ENCODE measurements around the gene TEAD4.

Gene TEAD4

DNA sequence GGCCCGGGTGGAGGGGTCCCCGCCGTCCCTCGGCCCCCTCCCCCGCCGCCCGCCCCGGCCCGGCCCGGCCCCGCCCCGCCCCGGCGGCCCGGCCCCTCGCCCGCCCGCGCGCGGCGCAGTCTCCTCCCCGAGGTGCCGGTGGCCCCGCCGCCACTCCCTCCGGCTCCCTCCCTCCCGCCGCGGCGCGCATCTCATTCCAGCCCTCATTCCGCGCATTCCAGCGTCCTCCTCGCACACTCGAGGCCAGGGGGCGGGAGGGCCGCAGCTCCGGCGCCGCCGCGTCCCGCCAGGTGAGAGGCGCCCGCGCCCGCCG, at the start of gene TEAD4:
TEAD4 (plus strand) TSS at position 206 of the 313 bp plus-strand sequence.
- DNase-seq: peak; percentile 77

DNA sequence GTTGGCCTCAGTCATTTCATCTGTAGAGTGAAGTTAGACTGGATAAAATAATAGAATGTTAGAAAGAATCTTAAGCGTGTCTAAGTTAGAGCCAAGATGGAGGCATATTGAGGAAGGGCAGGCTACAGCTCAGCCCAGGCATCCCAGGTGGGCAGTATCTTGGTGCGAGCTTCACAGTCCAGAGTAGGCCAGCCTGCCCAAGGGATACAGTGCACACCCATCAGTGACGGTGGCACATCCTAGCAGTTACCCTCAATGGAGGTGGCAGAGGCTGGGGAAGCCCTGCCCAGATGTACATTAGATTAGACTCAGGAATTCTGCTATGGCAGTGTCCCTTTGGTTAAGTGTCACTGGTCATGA, 47.0 kb upstream of the TEAD4 start:
- DNase-seq: no peak

GRCh38 chr12:2919249-2919648, 39.9 kb upstream of the TEAD4 start:
- no peak for DNase-seq

DNA sequence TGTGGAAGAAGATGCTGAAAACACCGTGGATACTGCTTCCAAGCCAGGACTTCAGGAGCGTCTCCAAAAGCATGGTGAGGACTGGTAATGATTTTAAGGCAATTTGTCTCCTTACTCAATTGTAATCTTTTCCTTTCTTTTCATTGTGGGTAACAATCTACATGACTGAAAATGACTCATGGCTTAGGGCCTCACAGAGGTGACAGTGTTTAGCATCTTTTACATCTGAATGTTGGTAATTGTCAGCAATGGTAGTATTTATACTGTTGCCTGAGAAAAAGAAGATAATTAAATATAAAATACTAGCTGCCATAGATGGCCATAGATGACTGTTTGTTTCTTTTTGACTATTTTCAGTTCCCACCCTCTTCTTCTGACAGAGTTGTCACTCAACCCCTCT, 36.9 kb upstream of the TEAD4 start:
- no peak for DNase-seq

- no peak for DNase-seq
Measured at GRCh38 chr12:2923057-2923456, 36.1 kb upstream of the TEAD4 start.

DNA sequence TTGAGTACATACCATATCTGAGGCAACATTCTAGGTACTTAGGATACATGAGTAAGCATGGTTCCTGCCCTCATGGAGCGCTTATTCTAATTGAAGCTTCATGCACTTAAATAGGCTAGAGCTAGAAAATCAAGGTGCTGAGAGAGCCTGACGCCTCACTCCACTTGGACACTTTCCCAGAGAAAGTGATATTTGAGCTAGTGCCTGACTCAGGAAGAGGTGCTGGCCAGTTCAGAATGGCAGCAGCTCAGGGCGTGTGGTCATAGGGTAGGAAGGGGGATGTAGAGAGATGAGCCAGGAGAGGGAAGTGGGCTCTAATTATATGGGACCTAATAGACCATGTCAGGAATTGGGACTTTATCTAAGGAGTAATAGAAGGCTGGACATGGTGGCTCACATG, 35.2 kb upstream of the TEAD4 start:
- DNase-seq: no peak

DNA sequence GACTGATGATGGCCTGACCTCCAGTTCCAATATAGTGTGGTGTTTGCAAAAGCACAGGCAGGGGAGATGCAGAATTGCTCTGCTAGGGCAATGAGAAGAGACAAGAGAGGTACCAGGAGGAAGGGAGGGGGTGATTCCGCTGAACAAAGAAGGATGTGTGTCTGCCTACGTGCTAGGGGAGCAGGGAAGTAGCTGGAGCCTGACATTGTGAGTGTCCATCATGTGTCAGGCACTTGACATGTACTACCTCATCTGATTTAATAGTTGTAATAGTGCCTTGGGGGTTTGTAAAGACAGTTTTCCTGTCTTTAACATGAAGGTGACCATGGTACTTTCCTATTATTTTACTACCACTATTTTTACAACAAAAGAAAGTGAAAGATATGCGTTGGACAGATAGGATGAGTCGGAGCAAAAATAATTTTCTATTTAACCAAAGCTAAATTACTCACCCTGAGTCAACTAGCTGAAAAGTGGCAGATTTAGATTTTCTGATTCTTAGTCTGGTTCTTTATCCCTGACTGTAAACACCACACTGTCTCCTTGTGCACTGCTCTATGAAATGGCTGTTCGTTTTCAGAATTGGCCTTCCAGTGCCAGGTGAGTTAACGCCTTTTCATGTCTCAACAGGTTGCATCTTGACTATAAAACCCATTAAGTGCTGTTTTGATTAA, 33.7 kb upstream of the TEAD4 start:
- DNase-seq: no peak

DNA sequence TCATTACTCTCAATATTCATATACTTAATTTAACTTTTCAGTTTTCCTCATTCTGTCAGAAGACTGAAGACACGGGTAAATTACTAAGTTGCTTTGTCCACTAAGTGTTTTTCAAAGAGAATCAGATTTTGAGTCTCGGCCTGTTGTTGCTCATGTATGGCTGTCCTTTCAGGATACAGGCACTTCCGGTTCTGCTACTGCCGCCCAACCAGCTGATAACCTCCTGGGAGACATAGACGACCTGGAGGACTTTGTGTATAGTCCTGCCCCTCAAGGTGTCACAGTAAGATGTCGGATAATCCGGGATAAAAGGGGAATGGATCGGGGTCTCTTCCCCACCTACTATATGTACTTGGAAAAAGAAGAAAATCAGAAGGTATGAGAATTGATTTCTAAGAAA, 28.3 kb upstream of the TEAD4 start:
- no peak for DNase-seq

GRCh38 chr12:2933586-2933985, 25.6 kb upstream of the TEAD4 start:
- no peak for DNase-seq

DNA sequence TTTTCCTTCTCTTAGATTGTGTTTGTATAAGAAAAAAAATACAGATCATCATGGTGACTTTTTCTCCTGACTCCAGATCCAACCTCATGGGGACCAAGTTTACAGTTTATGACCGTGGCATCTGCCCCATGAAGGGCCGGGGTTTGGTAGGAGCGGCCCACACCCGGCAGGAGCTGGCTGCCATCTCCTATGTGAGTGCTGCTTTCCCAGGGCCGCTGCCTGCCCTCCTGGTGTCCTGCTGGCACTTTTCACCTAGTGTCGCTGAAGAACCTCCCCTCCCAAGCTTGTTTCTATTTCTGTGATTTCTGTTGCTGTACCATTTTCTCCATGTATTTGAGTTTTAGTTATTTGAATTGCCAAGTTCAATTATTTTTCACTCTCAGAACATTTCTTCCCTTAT, 24.8 kb upstream of the TEAD4 start:
- no peak for DNase-seq

DNA sequence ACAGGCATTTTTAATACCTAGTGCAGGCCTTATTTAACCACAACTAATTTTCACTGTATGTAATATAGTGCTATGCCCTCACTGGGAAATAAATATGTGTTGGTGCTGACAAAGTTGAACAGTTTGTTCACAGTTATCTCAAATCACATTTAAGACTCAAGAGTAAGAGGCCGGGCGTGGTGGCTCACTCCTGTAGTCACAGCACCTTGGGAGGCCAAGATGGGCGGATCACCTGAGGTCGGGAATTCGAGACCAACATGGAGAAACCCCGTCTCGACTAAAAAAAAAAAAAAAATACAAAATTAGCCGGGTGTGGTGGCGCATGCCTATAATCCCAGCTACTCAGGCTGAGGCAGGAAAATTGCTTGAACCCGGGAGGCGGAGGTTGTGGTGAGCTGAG, 22.9 kb upstream of the TEAD4 start:
- no peak for DNase-seq

GRCh38 chr12:2937500-2937899, 21.7 kb upstream of the TEAD4 start:
- DNase-seq: no peak

DNA sequence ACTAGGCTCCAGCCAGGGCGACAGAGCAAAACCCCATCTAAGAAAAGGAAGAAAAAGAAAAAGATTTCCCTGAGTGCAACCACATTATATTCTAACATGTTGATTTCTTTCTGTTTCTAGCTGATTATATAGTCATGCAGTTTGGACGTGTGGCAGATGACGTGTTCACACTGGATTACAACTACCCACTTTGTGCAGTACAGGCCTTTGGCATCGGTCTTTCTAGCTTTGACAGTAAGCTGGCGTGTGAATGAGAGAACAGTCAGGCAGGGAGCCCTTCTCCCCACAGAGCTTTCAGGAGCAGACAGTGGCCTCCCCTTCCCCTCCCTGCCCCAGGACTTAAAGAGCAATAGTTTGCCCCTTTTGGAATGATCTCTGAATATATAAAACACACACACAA, 20.0 kb upstream of the TEAD4 start:
- no peak for DNase-seq

DNA sequence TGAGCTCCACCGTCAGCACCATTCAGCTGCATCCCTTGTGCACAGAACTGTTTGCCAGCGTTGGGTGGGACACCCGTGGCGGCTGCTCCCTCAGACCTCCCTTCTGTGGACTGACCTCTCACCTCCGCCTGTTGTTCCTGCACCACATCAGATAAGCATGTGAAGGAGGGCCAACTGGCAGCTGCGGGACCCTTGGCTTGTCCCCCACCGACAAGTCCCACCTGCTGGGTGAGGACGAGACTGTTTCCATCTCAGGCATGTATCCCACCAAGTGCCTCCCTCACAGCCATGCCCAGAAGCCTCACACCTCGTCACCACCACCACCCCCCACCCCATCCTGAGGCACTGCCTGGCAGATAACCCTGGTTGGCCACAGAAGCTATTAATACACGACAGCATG, 18.6 kb upstream of the TEAD4 start:
- no peak for DNase-seq

- no peak for DNase-seq
Measured at GRCh38 chr12:2941524-2941923, 17.7 kb upstream of the TEAD4 start.

DNA sequence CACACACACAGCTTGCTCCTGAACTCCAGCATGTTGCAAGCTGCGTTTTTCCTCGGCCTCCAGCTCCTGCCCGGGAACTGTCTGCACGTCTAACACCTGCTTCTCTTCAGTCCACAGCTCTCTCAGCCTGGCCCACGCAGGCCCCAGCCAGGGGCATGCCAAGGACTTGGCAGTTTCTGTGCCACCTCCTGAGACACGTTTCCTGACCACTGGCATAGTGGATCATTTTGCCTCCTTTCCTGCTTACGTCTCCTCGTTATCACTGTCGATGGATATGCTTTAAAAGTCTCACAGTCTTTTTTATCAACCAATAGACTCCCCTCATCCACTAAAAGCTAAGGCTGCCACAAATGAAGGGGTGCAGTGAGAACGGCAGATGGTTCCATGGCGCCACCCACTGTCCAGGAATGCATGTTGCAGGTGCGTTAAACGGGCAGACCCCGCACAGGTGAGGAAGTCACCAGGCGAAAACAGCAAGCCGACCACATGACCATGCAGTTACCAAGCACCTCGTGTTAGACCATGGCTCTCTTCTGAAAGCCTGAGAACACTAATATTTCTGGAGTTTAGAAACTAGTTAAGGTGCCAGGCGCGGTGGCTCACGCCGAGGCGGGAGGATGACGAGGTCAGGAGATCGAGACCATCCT, 14.7 kb upstream of the TEAD4 start:
- DNase-seq: peak; percentile 38

DNA sequence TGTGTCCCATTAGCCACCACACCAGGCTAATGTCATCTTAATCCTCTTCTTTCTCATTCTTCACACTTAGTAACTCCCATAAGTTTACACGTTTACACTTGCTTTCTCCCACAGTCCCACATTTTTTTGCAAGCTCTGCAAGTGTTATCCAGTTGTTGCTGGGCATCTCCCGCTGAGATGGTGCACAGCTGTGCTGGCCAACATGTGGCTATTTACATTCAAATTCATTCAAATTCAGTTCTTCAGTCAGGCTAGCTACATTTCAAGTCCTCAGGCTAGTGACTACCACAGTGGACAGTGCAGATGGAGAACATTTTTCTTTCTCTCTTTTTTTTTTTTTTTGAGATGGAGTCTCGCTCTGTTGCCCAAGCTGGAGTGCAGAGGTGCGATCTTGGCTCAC, 9.8 kb upstream of the TEAD4 start:
- DNase-seq: no peak

- no peak for DNase-seq
Measured at GRCh38 chr12:2955888-2956287, 3.3 kb upstream of the TEAD4 start.

- no peak for DNase-seq
Measured at GRCh38 chr12:2957816-2958431, 1.3 kb upstream of the TEAD4 start.

DNA sequence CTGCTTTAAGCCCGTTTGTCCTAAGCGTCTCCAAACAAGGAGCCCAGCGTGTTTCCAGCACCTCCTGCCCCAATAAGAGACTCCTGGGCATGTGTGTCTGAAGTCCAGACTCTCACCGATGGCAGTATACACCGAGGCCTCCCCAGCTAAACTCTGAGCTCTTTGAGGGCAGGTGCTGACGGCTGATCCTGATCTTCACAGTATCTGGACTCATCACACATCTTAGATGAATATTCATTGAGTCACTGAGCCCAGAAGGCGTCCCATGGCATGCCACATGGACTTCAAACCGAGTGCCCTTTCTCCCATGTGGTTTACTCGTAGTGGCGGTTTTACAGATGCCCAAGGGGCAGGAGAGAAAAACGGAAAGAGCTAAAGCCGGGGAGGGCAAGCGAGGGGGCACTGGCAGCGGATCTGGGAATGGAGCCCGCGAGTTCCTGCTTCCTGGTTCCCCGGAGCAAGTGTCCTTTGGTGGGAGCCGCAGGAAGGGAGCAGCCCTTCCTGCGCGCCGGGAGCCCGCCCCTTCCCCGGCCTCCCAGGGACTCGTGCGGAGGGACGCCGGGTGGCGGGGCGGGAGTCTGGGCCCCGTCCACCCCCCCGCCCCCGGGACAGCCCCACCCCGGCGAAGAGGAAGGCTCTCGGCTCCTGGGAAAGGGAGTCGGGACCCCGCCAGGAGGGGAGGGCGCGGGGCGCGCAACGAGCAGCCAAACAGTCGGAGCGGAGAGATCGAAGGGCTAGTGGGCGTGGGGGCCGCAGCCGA, 585 bp upstream of the TEAD4 start:
- peak; percentile 68 for DNase-seq

DNA sequence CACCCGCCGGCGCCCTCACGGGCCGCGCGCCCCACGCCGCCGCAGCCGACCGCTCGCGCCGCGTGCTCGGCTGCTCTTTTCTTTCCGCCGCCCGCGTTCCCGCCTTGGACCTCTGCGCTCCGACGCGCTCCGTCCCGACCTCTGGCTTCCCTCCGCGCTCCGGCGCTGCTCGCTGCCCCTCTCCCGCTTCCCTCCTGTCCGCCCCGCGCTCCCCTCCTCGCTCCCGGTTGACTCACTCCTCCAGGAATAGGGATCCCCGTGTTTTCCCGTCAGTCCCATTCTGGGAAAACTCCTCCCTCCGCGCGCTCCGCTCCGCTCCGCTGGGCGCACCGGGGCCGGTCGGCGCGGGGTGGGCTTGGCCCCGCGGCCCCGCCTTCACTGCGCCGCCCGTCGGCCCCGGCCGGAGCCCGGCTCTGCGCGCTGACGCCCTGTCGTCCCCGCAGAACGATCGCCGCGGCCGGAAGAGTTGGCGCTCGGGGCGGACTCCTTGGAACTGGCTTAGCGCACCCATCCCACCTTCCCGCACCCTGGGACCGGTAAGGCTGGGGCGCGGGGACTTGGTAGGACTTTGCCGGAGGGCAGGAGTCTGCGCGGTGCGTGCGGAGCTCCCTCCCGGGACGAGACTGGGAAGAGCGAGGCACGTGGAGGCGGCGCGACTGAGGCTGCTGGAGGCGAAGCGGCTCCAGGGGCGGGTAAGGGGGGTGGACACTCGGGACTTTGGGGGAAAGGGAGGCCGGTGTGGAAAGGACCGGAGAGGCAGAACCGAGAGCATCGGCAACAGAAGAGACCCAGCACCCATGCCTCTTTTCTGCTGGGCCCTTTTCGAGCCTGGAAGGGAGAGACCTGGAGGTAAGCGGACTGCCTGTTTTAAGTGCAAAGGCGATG, 550 bp downstream of the TEAD4 start:
- DNase-seq: peak; percentile 64

- no peak for DNase-seq
Measured at GRCh38 chr12:2960390-2960956, 1.3 kb downstream of the TEAD4 start.

All from right hindlimb (tissue), 1 donor.